CD4-positive, alpha-beta T cell treated with Interleukin-12 subunit alpha and Interleukin-12 subunit beta, for 1 hour (primary cell): ENCODE measurements around the gene GJB5.
"Not testable (repeated sequence)": the region's sequence is repeated elsewhere in the genome, so short reads cannot be mapped to it uniquely, and the experiment has no call there.

Experiments used
- DNase-seq: peaks from one replicate; pipeline ENCODE4 v3.0.0-alpha.2; 2020

GJB5 gene

DNA sequence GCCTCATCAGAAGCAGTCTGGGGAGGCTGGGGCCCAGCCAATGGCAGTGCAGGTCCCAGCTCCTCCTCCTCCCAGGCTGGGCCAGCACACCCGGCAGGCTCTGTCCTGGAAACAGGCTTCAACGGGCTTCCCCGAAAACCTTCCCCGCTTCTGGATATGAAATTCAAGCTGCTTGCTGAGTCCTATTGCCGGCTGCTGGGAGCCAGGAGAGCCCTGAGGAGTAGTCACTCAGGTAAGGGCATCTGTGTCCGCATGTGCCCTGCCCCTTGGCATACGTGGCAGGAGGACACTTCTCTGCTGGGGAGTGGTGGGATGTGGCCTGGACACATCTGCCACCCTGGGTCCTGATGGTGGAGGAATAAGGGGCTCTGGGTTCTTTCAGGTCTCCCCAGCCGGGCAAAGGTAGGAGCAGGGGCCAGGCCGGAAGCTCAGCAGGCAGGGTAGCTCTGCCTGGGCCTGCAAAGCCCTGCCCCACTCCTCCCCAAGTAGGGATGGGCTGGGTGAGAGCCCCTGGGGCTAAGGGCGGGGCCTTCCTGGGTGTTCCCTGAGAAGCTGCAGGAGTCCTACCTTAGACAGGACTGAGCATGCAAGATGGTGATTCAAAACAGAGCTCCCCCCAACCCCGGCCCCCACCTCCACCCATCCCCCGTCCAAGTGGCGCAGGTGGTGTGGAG lies at the start of gene GJB5:
GJB5 (plus strand) TSS at position 84 of the 674 bp plus-strand sequence. CDS start 2,284 bp downstream, outside the sequence.
- DNase-seq: no peak

DNA sequence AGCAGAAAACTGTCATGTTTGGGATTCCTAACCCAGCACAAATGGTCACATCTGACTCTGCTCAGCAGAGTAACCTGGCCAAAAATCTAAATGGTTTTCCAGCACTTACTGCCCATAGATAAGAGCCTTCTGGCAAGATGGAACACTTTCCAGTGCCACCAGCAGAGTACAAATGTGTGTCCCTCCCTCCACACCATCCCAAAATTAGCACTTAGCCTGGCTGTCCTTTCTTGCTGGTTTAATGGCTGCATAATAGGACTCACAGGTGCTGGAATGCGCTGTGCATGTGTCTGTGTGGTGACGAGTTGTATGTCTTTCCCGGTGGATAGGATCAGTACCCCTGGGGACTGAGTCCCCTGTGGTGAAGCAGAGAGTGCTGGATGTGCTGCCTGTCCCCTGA lies 49.8 kb upstream of the GJB5 start:
- DNase-seq: no peak

- no peak for DNase-seq
Measured at GRCh38 chr1:34708106-34708505, 46.7 kb upstream of the GJB5 start.

DNA sequence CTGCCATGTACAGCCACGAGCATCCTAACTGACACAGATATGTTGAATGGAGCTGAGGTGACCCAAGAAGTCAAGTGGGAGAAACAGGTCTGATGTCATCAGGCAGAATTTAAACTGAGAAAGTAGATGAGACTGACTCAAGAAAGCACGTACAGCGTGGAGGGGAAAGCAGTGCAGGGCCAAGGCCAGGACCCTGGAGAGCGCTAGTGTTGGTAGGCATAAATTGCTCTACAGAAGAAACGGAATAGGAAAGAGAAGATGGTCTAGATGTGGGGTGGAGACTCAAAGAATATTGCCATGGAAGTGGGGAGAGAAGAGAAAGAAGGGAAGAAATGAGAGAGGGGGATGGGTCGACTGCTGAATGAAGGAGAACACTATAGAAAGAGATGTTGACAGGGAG lies 45.3 kb upstream of the GJB5 start:
- DNase-seq: no peak

GRCh38 chr1:34710812-34711211 lies 44.0 kb upstream of the GJB5 start:
- no peak for DNase-seq

- no peak for DNase-seq
Measured at GRCh38 chr1:34711485-34711884, 43.4 kb upstream of the GJB5 start.

DNA sequence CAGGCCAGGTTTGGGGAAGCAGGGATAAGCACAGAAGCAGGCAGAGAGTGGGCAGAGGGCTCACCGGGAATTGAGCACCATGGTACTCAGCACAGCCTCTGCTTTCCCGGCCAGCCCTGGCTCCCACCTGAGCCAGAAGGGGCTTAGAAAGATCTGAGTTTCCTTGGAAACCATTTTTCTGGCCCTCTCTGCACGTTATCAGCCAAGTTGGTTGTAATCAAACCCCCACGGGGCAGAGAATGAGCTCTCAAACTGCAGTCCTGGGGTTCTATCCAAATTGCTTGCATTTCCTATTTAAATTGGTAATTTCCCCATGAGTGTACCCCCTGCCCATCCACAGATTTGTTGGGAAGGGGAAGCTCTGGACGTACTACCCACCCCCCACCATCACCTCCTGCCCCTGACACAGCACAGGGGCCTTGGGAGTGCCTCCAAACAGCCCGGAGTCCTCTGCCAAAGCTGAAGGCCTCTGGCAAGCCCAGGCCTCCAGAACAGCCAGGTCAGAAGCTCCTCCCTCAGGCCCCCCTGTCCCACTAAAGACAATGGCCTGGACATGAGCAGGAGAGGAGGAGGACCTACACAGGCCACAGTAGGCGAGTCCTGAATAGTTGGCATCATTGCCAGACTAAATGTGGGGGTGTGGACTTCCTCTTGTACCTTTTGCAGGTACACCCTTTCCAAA lies 42.7 kb upstream of the GJB5 start:
- DNase-seq: no peak

DNA sequence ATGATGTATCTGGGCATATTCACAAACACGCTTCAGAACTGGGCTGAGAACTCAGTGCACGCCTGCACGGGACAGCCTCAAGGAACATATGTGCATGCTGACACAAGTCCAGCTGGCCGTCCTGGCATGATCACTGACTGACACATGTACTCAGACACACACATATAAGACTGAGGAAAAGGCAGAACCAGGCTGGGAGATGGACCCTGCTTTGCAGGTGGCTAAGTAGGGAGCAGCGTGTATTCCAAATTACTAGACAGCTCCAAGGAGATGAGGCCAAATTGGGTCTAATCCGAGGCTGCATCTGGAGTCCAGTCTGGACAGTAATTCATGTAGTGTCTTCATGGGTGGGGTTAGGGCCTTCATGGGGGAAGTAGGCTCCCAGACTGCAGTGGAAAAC lies 41.4 kb upstream of the GJB5 start:
- no peak for DNase-seq

GRCh38 chr1:34714386-34714785 lies 40.5 kb upstream of the GJB5 start:
- DNase-seq: no peak

DNA sequence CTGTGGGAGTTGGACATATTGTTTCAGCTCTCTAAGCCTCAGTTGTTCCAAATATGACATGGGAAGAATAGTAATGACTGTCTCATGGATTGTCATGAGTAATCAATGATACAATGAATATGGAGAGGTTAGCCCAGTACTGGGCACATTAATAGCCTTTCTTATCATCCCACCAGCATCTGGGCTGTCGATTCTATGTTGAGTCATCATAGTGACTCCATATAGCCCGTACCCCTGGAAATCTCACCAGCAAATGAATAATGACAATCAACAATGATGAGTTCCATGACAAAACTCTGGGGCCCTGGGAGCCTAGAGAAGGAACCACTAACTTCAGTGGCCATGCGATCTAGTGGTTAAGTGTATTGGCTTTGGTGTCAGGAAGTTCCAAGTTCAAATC lies 39.7 kb upstream of the GJB5 start:
- DNase-seq: no peak

GRCh38 chr1:34721241-34721640 lies 33.6 kb upstream of the GJB5 start:
- DNase-seq: no peak

GRCh38 chr1:34721646-34722355 lies 33.0 kb upstream of the GJB5 start:
- DNase-seq: no peak

DNA sequence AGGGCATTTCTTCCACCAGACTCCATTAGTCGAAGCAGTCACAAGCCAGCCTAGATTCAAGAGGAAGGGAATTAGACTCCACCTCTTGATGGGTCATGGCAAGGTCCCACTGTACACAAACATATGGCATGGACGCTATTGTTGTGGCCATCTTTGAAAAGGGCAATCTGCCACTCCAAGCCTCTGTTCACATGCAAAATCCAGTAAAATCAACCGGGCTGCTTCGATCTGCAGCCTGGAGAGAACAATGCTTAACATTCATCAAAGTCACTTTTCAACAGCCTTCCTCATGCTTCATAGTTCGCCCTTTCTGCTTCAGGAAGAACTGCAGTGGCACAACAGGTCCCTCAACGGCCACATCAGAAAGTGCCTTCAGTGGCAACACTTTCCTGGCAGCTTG lies 28.0 kb upstream of the GJB5 start:
- no peak for DNase-seq

GRCh38 chr1:34730485-34730884 lies 24.4 kb upstream of the GJB5 start:
- no peak for DNase-seq

DNA sequence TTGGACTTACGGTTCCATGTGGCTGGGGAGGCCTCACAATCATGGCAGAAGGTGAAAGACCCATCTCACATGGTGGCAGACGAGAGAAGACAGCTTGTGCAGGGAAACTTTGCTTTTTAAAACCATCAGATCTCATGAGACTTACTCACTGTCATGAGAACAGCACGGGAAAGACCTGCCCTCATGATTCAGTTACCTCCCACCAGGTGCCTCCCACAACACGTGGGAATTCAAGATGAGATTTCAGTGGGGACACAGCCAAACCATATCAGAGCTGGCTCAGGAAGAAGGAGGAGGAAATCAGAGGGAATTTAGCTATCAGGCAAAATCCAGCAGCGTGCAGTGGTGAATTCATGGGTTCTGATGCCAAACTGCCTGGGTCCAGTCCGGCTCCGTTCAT lies 22.0 kb upstream of the GJB5 start:
- DNase-seq: not testable (repeated sequence)

DNA sequence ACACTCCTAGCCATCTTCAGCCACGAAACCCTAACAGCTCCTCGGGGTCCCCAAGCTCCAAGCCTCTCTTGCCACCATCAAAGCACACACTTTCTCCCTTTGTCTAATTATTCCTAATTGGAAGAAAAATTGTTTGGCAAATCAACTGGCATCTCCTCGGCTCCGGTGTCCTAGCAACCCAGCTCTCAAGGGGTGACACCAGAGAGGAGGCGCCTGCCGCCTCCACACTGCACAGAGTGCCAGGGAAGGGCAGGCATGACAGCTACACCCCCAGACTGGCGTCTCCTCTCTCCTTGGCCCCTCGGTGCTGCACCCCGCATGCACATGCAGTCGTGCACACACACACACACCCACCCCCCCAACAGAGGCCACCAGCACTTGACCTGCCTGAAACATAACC lies 18.2 kb upstream of the GJB5 start:
- DNase-seq: no peak

- not testable (repeated sequence) for DNase-seq
Measured at GRCh38 chr1:34737236-34737635, 17.6 kb upstream of the GJB5 start.

GRCh38 chr1:34739613-34740012 lies 15.2 kb upstream of the GJB5 start:
- DNase-seq: no peak

- DNase-seq: no peak
Measured at GRCh38 chr1:34740161-34740868, 14.5 kb upstream of the GJB5 start.

- peak; percentile 61 for DNase-seq
Measured at GRCh38 chr1:34742667-34743270, 12.1 kb upstream of the GJB5 start.

DNA sequence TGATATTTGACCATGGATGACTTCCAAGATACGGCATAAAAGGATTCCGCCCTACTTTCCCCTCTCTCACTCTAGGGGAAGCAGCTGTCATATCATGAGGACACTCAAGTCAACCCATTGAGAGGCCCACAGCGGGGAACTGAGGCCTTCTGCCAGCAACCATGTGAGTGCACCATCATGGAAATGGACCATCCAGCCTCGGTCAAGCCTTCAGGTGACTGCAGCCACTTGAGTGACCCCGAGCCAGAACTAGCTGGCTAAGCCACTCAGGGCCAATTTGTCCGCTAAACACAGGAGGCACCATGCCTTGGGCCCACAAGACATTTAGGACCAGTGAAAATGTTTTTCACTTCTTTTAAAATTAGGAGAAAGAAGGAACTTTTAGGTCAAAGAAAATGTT lies 11.1 kb upstream of the GJB5 start:
- no peak for DNase-seq

DNA sequence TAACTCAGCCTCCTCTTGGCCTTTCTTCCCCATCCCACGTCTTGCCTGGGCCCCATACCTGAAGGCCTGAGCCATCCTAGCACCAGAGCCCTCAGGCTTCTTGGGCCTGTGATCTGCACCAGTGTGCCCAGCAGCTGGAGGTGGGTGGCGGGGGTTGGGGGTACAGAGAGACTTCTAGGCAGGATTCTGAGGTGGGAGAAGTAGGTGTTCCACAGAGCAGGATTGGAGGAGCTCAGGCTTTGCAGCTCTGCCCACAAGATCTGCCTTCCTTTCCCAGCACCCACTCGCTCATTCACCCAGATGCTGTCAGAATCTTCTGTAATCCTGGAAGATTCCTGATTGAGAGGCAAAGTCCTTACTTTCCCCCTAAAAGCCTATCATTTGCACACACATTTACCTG lies 10.0 kb upstream of the GJB5 start:
- DNase-seq: no peak

- DNase-seq: no peak
Measured at GRCh38 chr1:34745666-34746065, 9.2 kb upstream of the GJB5 start.
